Heart left ventricle (tissue), 13 donors: Measurements from ENCODE around the gene NEK5.

Source experiments
- POLR2A ChIP-seq, 2 donors: fragments of 450-650 bp; IDR thresholded peaks; one replicate each; pipeline ENCODE4 v1.6.1; 2017; ENCODE audit warnings: antibody characterized with exemption in 2 of 2, mild to moderate bottlenecking in 2 of 2, moderate library complexity in 2 of 2
- TF ChIP-seq, protein P1 (sequence below), 12 donors: fragments of 200-600 bp; sonication (generic) in 4 of 12; IDR thresholded peaks; one replicate each; pipeline versions ENCODE4 v1.5.0 to v1.8.0; 2018 to 2022; ENCODE audit warnings: antibody characterized with exemption in 12 of 12, mild to moderate bottlenecking in 5 of 12
- donor health status: ischemic (EF 13 %, LVEDD 7.1; RV severe dilation, severe dysfunction).
- donor health status: DM: no; HTN: yes; CAD: no.
- donor health status: DM: no; HTN: no; CAD: no.
- donor health status: ischemic (EF 25% LVEDD 6.9; RV normal size, moderate dysfunction).
- donor health status: ischemic (EF 25% LVEDD 5.7; RV mildly dilated, moderate dysfunction).
- donor health status: ischemic (EF 35%, LVEDD 5.7; RV mildly dilated, moderate dysfunction).
- donor health status: nonischemic (EF 11% LVEDD 7.7; RV severe dilation, severe dysfunction).
- donor health status: DM: yes; HTN: yes; CAD: no.
- donor health status: PGD.
- donor health status: ischemic (EF 29% LVEDD 5.4; RV normal size, mild dysfunction).
- donor health status: nonischemic (EF 23%, LVEDD 6.1; RV moderate dilation, normal function).

DNA sequence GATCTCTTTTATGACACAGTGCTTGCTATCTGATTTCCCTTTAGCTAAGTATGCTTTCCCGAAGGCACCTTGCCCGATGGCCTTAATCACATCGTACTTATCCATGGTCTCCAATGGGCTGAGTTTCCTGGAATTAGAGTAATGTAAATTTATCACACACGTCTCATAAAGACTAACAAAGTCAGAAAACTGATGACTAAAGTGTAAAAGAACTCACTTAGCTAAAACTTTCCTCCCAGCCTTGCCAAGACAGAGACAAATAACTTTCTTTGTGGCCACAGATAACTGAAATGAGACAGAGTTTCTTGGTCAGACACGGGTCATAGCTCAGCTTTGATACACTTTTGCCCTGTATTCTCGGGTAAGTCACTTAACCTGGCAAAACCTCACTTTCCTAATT lies 1.5 kb downstream of the NEK5 start:
- TF ChIP-seq POLR2A (IDR thresholded peaks at IDR 0.05): no peak
- TF ChIP-seq, protein P1, sequence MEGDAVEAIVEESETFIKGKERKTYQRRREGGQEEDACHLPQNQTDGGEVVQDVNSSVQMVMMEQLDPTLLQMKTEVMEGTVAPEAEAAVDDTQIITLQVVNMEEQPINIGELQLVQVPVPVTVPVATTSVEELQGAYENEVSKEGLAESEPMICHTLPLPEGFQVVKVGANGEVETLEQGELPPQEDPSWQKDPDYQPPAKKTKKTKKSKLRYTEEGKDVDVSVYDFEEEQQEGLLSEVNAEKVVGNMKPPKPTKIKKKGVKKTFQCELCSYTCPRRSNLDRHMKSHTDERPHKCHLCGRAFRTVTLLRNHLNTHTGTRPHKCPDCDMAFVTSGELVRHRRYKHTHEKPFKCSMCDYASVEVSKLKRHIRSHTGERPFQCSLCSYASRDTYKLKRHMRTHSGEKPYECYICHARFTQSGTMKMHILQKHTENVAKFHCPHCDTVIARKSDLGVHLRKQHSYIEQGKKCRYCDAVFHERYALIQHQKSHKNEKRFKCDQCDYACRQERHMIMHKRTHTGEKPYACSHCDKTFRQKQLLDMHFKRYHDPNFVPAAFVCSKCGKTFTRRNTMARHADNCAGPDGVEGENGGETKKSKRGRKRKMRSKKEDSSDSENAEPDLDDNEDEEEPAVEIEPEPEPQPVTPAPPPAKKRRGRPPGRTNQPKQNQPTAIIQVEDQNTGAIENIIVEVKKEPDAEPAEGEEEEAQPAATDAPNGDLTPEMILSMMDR (IDR thresholded peaks at IDR 0.05): no peak
